GM21367 (cell line): ENCODE measurements around the gene LDLRAD4.

Source experiments
- ATAC-seq: cut with Tn5 transposase; IDR thresholded peaks from one replicate; pipeline ENCODE4 v1.9.1; 2021; ENCODE audit not compliant: unreplicated experiment

The LDLRAD4 gene

DNA sequence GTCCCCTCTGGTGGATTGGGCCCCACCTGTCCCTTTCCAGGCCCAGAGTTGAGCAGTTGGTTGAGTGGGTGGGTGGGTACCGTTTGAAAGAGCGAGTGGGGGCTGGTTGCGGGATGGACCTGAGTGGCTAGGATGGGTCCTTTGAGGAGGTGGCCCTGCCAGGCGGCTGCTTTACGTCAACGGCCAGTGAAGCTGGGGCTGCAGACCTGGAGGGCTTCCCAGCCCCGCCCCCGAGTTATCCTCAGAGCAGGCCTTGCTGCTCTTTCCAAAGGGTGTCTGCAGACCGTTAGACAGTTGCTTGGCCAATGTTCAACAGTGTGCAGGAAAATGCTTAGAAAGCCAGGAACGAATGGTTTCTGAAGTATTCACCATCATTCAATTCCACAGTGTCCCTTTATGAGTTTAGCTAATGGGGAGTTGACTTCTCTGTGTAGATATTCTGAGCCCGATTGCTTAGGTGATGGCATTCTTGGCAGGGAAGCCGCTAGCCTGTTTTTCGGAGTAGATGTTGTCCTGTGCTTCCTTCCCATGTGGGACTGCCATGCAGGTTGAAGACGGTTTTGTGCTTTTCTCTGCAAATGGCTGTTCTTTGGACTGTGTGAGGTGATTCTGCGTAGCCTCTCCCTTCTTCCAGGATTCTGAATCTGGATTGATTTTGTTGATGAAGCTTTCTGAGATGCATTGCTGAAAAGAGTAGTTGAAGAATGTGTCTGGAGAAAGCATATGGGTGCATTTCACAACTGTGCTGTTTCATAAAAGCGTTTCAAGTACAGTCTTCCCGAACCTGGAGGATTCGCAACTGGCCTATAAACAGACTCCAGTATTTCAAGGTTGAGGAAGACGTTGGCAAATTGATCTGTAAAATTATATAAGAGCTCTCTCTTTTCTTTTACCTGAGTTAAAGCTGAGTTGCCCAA lies 45.8 kb downstream of the LDLRAD4 start:
- no peak for ATAC-seq

DNA sequence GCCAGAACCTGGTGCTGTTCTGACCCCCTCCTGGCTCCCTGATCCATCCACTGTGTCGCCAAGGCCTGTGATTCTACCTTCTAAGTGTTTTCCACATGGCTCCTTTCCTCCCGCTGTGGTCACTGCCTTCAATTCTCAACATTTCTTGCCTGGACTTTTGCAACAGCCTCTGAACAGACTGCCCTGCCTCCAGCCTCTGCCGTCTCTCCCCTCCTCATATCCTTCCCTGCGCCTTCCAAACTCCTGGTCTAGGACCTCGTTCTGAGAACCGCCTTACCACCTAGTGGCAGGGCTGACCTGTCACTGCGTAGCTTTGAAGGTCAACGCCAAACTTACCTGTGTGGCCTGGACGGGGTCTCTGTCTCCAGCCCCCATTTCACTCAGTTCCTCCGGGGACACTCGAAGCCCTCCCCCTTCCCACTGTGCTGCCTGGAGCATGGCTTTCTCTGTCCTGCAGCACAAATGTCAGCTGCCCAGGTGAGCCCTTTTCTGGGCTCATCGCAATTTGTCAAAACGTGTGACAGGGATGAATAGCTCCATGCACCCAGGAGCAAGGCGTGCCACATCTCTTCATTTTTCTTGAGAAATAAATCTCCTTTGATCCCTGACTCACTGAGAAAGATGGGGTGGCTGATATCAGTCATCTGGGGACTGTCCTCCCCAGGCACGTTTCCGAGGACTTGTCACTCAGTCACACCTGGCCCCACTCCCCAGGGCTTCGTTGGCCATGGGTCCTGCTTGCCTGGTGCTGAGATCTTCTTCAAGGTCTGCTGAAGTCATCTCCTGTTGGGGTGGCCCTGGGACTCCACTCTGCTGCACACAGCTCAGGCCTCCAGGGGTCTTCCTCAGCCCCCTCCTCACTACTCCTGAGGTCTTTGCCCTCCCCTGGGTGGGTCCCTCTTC lies 46.7 kb downstream of the LDLRAD4 start:
- ATAC-seq: no peak

DNA sequence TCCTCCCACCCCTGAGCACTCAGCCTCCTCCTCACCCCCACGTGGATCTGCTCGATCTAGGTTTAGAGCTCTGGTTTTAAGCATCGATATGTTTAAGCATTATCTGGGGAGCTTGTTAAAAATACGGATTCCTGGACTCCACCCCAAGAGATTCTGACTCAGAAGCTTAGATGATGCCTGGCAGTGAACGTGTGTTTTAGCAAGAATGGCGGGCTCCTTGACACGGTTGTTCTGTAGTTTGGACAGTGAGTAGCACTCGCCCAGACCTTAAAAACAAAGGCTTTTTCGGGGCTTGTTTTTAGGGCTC lies 47.3 kb downstream of the LDLRAD4 start:
- no peak for ATAC-seq

DNA sequence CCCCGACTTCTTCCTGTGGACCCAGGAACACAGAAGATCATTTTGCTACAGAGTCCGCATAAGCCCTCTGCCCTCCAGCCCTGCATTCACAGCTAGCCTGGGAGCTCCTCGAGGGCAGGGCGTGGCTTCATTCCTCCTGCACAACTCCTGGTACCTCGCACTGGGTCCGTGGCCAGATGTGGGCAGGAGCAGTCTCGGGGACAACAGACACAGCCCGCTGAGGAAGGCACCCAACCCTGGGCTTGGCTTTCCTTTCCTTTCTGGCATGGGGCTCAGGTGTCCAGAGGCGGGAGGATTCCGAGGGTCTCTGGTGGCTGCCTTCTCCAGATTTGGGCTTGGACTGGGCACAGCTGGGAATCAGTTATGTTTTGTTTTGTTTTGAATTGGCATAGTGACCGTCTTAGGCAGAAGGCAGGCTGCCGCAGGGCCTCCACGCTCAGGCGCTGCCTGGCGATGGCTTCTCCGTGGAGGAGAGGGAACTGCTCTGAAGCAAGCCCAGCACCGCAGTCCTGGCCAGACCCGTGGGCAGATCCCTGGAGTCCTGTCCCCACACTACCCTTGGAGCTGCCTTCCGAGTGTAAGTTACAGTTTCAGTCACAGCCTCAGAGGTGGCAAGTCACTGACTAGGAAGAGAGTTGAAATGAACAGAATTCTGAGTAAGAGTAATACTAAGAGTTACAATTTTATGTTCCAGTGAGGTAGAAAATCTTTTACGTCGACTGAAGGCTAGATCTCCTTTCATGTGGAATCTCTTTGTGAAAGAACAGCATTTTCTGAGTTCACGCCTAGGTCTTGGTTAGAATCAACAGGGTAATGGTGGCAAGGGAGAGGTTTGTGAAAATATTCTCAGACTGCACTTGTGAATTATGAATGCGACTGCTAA lies 47.9 kb downstream of the LDLRAD4 start:
- no peak for ATAC-seq

DNA sequence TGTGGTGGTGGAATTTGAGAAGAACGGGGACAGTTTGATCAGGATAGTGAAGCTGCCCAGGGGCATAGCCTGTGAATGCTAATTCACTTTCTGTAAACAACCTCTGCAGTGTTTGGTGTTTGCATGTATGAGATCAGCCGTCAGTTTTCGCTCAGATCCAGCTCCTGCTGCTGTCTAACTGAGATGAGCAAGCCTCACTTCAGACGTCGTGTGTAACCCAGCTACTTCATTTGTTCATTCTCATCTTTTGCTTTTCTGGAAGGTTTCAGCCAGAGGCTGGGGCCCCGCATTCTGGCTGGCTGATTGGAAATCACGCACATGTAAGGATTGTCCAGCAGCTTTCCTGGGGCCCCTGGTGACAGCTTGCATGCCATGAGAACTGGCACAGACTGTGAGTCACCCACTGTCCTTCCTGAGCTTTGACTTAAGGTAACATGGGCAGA lies 48.9 kb downstream of the LDLRAD4 start:
- no peak for ATAC-seq

DNA sequence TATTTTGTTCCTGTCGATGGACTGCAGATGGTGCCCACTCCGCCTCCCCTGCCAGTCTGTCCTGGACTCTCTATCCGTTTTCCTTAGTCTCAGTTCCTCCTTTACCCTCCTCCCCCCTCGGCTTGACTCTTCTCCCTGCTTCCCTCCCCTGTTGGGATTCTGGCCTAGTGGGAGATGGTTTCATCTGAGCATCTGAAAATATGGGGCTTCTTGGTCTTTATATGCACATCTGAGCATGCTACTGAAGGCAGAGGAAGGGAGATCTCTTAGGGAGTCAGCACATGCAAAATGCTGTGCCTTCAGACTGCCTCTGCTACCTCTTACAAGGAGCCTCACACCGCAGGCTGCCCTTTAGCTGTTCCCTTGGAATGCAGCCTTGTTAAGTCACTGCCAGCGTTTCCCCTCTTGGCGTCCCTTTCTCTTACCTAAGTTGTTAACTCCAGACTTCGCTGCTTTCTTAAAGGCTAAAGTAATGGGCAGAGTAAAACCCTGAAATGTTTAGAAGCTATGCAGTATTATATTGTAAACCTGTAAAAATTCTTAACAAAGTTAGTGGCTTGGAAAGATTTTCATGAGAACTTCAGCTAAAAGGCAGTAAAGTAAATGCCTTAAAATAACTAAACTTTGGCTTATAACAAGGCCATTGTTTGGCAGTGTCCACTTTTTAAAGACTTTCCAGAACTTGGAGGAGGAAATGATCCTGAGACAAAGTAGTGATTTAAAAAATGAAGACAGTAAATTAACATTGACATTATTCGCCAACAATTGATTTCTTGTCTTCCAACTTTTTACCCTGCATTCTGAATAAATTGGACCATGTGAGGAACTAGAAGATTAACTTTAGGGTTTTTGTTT lies 49.8 kb downstream of the LDLRAD4 start:
- ATAC-seq: no peak

DNA sequence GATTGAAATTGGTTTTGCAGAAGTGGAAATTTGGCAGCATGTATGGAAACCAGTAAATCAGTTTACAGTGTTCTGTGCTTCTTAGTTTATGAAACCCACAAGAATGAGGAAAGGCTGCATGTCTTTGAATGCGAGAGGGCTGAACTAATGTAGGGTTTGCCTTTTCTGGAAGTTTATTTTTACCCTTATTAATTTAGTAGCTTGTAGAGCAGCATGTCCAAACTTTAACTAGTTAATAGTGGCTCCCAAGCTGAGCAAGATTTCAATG lies 50.4 kb downstream of the LDLRAD4 start:
- no peak for ATAC-seq

DNA sequence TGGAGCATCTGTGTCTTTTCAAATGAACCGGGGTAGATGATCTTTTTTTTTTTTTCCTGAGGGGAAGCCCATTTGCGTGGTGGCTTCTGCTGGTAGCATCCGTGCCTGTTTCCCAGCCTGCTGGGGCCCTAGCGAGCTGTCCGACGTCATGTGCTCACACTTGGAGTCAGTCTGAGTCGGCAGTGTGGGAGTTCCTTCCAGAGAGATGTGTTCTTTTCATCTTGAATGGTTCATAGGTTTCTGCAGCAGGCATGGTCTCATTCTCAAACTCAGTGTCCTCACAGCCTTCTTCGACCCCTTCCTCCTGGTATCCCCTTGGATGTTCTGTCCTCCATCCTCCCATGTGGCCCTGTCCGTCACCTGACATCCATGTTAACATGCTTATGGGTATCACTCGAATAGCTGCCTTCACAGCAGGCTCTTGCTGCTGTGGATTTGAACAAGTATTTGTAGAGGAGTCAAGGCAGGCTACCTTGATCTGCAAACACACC lies 51.0 kb downstream of the LDLRAD4 start:
- no peak for ATAC-seq

DNA sequence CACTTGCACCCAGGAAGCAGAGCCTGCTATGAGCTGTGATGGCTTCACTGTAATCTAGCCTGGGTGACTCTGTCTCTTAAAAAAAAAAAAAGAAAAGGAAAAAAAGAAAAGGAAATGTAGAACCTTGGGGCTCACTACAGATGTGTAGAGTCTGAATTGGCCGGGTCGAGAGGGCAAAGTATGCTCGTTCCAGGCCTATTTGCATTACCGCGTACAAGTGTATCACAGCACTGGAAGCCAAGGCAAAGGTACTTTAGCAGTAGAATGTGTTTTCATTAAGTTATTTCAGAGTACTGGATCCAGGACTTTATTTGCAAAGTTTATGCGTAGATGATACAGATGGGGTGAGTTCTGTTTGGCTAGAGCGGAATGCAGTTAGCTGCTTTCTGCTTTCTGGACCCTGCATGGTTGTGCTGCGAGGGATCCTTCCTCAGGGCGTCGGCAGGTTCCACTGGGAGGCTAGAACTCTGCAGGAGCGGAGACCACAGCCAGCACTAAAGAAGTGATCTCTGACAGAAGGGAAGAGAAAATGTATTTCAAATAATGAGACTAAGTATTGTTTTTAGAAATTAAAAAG lies 51.8 kb downstream of the LDLRAD4 start:
- ATAC-seq: no peak

DNA sequence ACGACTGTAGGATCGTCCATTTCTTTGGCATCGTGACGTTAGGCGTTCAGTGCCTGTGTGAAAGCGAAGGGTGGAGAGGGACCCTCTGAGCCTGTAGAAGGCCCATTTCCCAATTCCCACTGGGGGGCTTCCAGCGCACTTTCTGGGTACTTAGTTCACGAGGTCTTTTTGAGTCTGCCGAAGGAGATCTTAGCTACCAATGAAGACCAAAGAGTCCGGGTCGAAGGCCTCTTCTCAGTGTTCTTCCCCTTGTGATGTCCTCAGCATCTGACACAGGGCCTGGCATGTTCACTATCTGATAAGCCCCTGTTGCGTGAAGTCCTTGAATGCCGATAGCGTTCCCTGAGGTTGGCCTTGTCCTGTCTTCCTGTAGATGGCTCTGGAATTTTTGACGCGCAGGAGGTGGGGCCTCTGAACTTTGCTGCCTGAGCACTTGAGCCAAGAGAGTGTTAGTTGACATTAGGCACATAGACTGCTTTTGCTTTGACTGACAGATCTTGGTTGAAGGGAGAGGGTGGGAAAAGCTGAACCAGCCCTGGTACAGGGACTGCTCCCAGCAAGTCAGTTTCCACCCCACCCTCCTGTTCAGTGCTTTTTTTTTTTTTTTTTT lies 52.8 kb downstream of the LDLRAD4 start:
- no peak for ATAC-seq

DNA sequence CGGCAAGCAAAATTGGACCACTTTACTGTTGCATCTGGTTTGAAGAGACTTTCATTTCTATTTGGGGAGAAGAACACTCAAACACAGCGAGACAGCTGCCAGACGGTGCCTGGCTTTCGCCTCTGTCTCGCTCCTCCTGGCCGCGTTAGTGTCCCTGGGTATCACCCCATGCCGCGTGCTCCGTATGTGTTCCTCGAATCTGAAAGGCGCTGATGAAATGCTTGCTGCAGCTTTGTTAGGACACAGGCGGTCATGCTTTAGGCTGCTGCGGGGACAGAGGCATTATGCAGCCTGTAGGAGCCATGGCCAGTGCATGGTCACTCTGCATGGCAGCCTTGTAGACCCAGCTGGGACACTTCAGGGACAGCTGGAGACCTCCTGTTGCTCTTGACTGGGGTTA lies 53.9 kb downstream of the LDLRAD4 start:
- no peak for ATAC-seq

DNA sequence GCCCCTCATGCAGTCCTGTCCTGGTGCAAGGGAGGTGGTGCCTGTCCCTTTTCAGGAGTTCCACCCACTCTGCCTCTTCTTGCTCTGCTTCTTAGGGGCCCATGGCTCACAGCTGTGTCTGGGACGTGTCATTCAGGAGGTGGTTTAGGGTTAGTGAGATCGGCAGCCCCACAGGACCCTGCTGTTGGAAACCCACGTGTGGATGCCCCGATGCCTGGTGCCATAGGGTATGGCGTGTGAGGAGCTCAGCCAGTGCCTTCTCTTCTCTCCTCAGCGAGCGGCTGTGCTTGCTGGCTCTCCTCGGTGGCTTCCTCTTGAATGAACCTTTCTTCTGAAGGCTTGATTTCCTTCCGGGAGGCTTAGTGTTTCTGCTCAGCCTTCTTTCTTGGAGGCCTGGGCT lies 55.2 kb downstream of the LDLRAD4 start:
- no peak for ATAC-seq

DNA sequence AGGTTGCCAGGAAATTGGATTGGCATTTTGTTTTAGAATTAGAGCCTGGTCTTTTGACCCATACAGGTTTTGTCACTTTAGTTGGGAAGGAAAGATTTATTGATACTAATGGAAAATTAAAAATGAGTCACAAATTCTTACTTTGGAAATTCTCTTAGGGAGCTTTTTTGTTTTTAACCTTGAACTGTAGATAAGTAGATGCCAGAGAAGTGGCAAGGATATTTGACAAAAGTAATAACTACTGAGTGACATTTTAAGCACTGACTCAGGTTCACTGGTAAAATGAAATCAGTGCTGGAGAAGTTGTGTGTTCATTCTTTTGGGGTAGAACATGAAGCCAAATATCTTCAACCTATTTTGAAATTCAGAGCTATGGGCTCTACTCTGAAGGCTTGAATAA lies 56.5 kb downstream of the LDLRAD4 start:
- no peak for ATAC-seq

DNA sequence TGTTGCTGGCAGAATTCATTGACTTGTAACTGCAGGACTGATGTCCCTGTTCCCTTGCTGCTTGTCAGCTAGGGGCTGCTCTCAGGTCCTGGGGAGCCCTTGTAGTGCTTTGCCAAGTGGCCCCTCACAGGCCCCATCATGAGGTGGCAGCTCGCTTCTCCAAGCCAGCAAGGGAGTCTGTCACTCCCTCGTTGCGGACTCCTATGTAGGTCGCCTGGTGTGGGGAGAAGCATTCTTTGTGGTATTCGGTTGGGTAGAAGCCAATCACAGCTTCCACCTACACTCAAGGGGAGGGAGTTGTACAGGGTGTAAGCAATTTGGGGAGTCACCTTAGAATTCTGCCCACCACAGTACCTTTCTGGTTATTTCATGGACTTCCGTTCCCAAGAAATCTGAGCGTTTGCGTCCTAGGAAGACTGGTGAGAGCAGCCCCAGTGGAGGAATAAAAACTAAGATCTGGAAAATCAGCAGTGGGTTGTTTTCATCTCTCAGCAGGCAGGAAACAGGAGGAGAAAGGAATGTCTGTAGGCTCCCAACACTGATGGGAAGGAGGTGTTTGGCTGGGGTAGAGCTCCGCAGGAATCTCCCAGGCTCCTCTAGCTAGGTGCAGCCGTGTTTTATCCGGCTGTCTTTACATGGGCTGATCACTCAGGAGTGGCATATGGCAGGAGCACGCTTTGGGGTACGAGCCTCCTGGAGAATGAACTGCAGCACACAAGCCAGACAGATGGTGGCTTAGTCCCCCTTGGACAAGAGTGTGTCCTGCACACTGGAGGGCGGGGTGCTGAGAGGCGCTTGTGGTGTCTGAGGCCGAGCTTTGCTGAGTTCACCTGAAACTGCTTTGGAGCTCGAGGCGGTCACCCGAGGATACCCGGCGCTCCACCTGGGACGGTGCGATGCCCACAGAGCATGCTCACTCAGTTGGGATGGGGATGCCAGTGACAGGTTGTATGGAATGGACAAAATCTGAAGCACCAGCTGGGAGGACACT lies 58.3 kb downstream of the LDLRAD4 start:
- ATAC-seq: no peak

DNA sequence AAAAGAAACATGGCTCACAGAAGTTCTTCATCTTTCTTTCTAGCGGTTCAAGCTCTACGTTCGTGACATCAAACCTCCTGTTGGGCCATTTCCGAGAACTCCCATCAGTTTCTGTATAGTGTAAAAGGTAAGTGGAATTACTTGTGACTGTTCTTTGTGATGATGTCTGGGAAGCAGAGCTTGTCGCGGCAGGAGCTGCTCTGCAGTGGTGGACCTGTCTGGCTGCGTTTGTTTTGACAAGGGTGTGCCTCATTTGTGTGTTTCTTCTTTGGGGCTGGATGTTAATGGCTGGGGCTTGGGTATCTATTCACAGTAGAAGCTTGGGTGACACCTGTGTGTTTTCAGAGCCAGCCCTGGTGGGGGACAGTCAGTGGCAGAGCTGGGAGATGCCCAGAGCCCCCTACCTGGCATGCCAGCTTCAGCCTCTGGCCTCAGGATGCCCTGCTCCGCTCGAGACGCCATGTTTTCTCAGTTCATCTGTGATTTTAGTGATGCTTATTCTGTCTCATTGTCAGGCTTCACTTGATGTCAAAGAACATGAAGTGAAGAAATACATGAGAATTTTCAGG lies 59.6 kb downstream of the LDLRAD4 start:
- no peak for ATAC-seq

DNA sequence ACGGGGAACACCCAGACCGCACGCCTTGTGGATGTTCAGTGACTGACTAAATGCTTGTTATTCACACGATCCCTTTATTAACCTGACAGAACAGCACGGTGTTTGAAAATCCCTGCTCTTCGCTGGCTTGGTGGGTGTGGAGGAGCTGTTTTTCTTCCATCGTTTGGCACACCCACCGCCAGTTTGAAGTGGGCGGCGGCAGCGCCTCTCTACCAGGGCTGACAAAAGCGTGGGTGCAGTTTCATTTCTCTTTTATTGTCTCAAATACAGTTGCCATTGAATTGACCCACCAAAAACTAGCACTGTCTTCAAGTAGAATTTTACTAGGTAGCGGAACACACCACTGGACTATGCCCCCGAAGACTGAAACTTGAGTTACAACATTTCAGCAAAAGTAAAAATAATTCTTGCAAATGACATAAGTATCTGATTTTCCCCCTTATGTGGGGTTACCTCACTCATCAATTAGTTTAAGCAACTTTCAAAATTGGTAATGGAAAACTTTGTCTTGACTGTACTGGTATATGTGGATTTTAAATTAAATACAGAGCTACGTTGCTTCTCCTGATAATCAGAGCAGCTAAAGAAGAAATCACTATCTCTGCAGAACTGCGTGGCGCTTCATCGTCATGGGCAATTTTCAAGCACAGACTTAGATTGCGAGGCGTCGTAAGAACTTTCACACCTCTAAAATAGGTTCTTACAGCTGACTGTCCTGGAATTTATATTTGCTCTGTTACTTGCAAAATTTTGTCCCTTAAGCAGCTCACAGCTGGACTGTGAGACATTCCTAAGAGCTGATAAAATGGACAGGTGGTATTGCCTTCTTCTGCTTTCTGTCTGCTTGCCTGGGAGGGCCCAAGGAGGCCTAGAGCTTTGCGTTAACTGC lies 60.9 kb downstream of the LDLRAD4 start:
- ATAC-seq: peak; percentile 53
